HEK293T (cell line): ENCODE data around the gene KRTAP25-1.

Source experiments
- BHLHE40 ChIP-seq: fragments of 450-650 bp; IDR thresholded peaks from 2 replicates; pipeline ENCODE4 v1.6.1; 2016; ENCODE audit warnings: mild to moderate bottlenecking, moderate library complexity, borderline replicate concordance
- CTBP1 ChIP-seq: fragments of 450-650 bp; IDR thresholded peaks from 2 replicates; pipeline ENCODE4 v1.6.1; 2016; ENCODE audit warnings: borderline replicate concordance
- ELF4 ChIP-seq: fragments of 450-650 bp; IDR thresholded peaks from 2 replicates; pipeline ENCODE4 v1.6.1; 2017; ENCODE audit warnings: antibody characterized with exemption
- FOXA1 ChIP-seq: fragments of 450-650 bp; IDR thresholded peaks from 2 replicates; pipeline ENCODE4 v1.6.1; 2016; ENCODE audit warnings: mild to moderate bottlenecking
- FOXM1 ChIP-seq: fragments of 450-650 bp; IDR thresholded peaks from 2 replicates; pipeline ENCODE4 v1.6.1; 2017; ENCODE audit warnings: mild to moderate bottlenecking, borderline replicate concordance
- HDGF ChIP-seq: fragments of 450-650 bp; IDR thresholded peaks from 2 replicates; pipeline ENCODE4 v1.6.1; 2017; ENCODE audit warnings: antibody characterized with exemption, borderline replicate concordance

GRCh38 chr21:30271156-30271555, 18.2 kb downstream of the KRTAP25-1 start:
- TF ChIP-seq HDGF (no peak), ELF4 (no peak), FOXA1 (no peak), FOXM1 (no peak), BHLHE40 (no peak), CTBP1 (no peak)
